22Rv1 (cell line): ENCODE results near the gene ARHGAP6.

Source experiments
- H3K27ac ChIP-seq: fragments of 450-650 bp; 2 replicates; pipeline ENCODE4 v1.5.1; 2017
- CTCF ChIP-seq: fragments of 450-650 bp; IDR thresholded peaks from 2 replicates; pipeline ENCODE4 v1.5.1; 2017; ENCODE audit warnings: mild to moderate bottlenecking
- ZFX ChIP-seq: fragments of 450-650 bp; IDR thresholded peaks from 2 replicates; pipeline ENCODE4 v1.6.1; 2017; ENCODE audit warnings: antibody characterized with exemption, borderline replicate concordance

The ARHGAP6 gene

GRCh38 chrX:11103006-11103405, 562.7 kb downstream of the ARHGAP6 start:
- no peak overlapping the region for H3K27ac ChIP-seq
- TF ChIP-seq CTCF (no peak), ZFX (no peak)

GRCh38 chrX:11100281-11101035, 565.3 kb downstream of the ARHGAP6 start:
- TF ChIP-seq ZFX = no peak
- peak; percentile 56 for TF ChIP-seq CTCF
- peak overlapping the region; percentile 67 for H3K27ac ChIP-seq

GRCh38 chrX:11099465-11099864, 566.3 kb downstream of the ARHGAP6 start:
- TF ChIP-seq CTCF = no peak
- no peak for TF ChIP-seq ZFX
- no peak overlapping the region for H3K27ac ChIP-seq

- no peak overlapping the region for H3K27ac ChIP-seq
- TF ChIP-seq ZFX = no peak
- TF ChIP-seq CTCF = no peak
Measured at GRCh38 chrX:11097933-11098332, 567.8 kb downstream of the ARHGAP6 start.

DNA sequence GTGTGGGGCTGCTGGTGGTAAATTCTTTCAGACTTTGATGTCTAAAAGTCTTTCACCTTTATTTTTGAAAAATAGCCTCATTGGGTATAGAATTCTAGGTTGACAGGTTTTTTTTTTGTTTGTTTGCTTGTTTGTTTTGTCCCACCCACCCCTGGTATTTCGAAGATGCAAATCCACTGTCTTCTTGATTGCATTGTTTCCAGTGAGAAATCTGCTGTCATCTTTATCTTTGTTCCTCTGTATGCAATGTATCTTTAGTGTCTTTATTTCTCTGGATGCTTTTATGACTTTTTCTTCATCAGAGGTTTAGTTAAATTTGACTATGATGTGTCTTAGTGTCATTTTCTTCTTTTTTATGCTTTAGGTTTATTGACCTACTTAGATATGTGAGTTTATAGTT, 575.9 kb downstream of the ARHGAP6 start:
- no peak for TF ChIP-seq ZFX
- no peak for TF ChIP-seq CTCF

More for the DNA sequence above, 575.9 kb downstream of the ARHGAP6 start:
- H3K27ac ChIP-seq = no peak overlapping the region
